NCI-H2029 treated with DMSO at 0.1 percent for 48 hours (cell line): Measurements from ENCODE around the gene NECTIN1.
A peak's percentile ranks its signal among the peaks of the same experiment; 100 is the strongest.

ENCODE experiments used
- DNase-seq: peaks from one replicate; lab custom pipeline; 2025; lab: John Stamatoyannopoulos, UW

Gene NECTIN1

GRCh38 chr11:119728651-119729580, at the start of gene NECTIN1:
Gene NECTIN1 (minus strand): TSS chr11:119729200. CDS start chr11:119728553, 647 bp downstream.
- peak; percentile 57 for DNase-seq

DNA sequence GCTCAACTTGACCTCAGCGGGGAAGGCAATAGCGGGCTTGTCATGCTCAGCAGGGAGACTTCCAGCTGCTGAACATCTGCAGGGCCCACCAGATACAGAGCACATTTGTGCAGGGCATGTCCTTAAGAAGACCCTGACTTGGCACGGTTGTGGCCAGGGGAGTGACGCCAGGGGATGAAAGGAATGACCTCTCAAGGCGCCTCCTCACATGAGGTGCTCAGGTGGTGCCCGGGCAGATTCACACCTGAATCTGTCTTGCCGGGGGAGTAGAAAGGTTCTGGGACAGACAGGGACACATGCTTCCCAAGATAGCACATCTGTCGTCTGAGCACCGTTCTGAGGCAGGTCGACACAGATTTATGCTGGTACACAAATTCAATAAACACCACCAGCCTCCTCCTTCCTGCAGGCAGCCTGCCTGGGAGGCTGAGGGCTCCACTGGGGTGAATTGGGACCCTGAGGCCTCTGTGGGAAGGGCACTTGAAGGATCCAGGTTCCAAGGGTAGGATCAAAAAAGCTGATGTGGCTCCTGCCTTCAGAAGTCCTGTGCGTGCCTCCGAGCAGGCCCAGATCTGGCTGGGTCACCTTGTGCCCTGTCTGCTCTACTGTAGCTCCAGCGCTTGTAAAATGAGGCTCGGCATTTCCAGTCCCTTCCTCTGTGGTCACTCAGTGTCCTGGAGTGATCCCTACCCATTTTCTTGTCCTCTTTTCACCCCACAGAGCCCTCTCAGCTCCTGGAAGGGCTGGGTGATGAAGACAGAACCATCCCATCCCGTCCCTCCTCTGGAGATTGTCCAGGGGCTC, 49.6 kb upstream of the NECTIN1 start:
- no peak for DNase-seq

DNA sequence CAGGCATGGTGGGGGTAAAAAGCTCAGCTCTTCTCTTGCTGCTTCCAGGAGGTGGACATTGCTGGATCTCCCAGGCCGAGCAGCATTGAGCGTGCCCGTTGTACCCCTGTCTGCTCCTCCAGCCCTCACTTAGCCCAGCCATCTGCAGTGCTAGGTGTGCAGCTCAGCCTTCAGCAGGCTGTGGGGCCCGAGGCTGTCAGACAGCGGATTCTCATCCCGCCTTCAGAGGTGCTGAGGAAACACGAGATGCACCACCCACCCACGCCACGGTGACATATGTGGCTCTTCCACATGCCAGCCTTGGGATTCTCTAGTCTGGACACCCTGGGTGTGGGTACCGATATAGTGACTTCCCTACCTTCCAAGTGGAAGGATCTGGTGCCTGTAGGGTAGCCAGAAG, 48.9 kb upstream of the NECTIN1 start:
- no peak for DNase-seq

DNA sequence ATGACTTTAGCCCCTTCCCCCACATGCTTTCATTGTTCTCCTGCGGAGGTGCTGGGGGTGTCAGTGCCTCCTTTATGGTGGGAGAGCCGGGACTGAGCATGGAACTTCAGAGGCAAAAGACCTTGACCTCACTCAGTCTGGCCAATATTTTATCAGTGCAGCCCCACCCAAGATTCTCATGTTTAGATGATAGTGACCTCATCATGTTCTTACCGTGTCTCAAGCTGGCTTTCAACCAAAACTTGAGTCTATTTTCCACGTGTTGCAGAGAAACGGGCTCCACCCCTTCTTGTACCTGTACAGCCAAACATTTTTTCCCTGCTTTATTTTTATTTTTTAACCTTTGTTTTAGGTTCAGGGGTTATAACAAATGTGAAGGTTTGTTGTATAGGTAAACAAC, 47.7 kb upstream of the NECTIN1 start:
- DNase-seq = no peak

- no peak for DNase-seq
Observed at GRCh38 chr11:119776031-119776636, 47.1 kb upstream of the NECTIN1 start.

GRCh38 chr11:119774172-119774763, 45.3 kb upstream of the NECTIN1 start:
- no peak for DNase-seq

DNA sequence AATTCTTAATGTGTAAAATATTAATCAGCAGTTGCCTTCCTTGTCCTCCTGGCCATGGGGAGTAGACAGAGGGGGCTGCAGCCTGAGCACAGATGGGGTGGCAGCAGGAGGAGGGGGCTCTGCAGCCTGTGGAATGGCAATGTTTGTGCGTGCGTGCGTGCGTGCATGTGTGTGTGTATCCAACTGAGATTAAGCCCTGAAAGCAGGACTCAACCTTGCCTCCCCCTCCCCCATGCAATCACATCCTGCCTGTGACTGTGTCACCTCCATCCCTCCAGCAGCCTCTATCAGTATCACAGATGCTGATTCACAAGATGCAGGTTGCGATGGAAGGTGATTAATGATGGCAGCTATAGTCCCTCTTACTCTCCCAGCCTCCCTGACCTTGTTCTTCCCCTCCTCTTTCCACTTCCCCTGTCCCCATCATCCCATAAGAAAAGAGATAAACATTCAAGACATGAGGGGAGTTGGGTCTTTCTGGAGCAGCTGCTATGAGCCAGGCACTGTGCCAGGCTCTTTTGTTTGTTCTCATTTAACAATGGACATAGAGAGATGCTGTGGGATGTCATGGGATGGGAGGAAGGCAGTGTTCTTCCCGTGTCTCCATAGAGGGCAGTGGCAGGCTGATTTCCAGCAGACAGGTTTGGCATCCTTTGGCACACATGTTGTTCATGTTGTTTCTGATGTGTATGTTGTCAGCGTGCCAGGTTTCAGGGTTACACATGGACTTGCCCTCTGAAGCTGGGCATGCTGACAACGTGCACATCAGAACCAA, 43.8 kb upstream of the NECTIN1 start:
- peak; percentile 87 for DNase-seq

- no peak for DNase-seq
Observed at GRCh38 chr11:119772076-119772475, 43.1 kb upstream of the NECTIN1 start.

GRCh38 chr11:119771172-119771770, 42.3 kb upstream of the NECTIN1 start:
- no peak for DNase-seq

GRCh38 chr11:119765628-119766027, 36.6 kb upstream of the NECTIN1 start:
- no peak for DNase-seq

GRCh38 chr11:119764108-119764868, 35.3 kb upstream of the NECTIN1 start:
- peak; percentile 73 for DNase-seq

DNA sequence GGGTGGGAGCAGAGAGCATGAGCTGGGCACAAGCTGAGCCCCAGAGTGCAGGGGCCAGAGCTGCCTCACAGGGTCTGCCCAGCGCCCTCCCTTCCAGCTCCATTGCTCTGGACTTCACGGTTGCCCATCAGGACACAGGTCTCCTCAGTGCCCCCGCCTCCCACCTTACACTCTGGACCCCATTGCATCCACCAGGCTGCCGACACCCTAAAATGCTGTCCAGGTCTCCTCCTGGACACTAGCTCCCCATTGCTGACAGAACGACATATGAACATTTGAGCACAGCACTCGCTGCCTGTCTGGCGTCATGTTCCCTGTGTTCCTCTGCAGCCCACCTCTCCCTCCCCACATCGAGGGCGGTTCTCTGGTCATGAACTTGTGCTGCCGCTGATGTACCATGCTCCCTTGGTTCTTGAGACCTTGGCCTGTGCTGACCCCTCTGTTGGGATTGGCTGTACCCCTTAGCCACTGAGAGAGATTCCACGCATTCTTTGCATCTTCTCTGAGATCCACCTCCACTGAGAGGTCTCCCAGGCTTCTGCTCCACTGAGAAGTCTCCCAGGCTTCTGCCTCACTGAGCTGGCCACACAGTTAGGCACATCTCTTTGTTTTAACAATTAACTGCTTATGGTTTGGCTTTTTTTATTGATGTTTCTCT, 34.2 kb upstream of the NECTIN1 start:
- no peak for DNase-seq

DNA sequence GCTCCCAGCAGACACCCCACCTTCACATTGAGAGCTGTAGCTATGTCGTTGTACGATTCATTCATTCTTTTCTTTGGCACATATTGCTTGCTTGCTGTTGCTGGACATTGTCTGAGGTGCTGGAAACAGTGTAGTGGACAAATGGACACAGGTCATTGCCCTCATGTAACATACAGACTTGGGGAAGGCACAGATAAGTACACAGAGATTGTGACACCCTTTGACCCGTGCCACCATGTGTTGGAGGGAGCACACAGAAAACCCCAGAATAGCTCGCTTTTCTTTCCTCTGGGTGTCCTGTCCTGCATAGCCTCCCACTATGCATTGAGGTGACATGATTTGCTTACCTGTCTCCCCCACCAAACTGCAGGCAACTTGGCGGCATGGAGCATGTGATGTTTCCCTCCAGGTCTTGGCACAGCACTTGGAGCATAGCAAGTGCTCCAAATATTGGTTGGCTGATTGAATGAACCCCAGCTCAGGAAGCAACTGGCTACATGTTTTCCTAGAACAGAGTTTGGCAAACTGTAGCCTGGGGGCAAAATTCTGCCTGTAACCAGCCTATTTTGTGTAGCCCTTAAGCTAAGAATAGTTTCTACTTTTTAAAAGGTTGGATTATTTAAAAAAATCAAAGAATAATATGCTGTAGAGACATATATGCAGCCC, 30.9 kb upstream of the NECTIN1 start:
- DNase-seq = no peak

GRCh38 chr11:119759324-119759723, 30.3 kb upstream of the NECTIN1 start:
- no peak for DNase-seq

DNA sequence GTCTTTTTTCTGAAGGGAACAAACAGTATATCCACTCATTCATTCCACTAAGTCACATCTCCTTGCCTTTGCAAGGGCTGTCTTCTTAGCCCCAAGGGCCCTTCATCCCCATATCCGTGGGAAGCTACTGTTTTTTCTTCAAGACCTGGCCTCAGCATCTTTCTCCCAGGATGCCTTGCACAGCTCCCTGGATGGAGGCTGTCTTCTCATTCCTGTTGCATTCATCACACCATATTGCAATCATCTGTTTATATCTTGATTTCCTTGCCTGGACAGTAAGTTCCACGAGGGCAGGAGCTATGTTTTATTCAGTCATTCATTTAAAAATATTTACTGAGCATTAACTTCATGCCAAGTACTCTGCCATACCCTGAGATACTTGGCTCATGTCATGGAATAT, 29.3 kb upstream of the NECTIN1 start:
- DNase-seq = no peak

DNA sequence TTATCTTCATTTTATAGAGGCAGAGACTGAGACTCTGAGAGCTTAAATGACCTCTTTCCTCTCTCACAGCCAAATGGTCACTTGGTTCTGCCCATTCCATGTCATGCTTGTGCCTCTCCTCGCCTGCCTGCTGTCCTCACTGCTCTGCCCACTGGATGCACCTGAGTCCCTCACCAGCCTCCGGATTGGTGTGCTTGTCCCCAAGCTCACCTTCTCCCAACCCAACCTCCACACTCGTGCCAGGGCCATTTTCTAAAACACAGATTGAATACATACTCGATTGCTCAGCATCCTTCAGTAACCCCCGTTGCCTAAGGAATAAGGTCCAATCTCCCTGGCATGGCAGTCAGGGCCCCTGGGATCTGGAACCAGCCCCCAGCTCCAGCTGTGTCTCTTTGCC, 28.4 kb upstream of the NECTIN1 start:
- no peak for DNase-seq

GRCh38 chr11:119756169-119756865, 27.3 kb upstream of the NECTIN1 start:
- DNase-seq = no peak

- no peak for DNase-seq
Observed at GRCh38 chr11:119755356-119756071, 26.5 kb upstream of the NECTIN1 start.
